HepG2 (cell line): Measurements from ENCODE around the gene NUDT1. TPM values are rescaled to one million over a fixed set of nuclear protein-coding genes. Genes with fewer than 3 reads are reported as not detected.

Experiments
- ATAC-seq: fragments of 200-7000 bp; cut with Tn5 transposase; 3 replicates; pipeline ENCODE4 v1.9.1; 2020; ENCODE audit warnings: mild to moderate bottlenecking, moderate library complexity
- BruUV-seq: library from RNA; stranded (reverse); fragments of 400-500 nt; replicated peaks from 2 replicates; lab custom pipeline; 2021; lab: Mats Ljungman, UMichigan
- CTCF ChIA-PET: fragments of 300-600 bp; formaldehyde crosslinking; extraction: SDS; loops from one replicate; lab custom pipeline; 2021; ENCODE audit warnings: low total read pairs, inconsistent platforms, low intra/inter-chr PET ratio; lab: Yijun Ruan, JAX
- POLR2A ChIA-PET: fragments of 350-600 bp; sonication (Branson Sonifier 250); formaldehyde crosslinking; loops from one replicate; lab custom pipeline; 2020; ENCODE audit warnings: antibody characterized with exemption, inconsistent platforms; lab: Yijun Ruan, JAX
- DNase-seq: peaks from one replicate; pipeline ENCODE4 v3.0.0-alpha.2; 2015; ENCODE audit warnings: low spot score
- FAIRE-seq: peaks from 3 replicates; lab custom pipeline; 2011; peaks lifted over from hg19 to GRCh38; lab: Jason Lieb, UNC
- H2AFZ ChIP-seq: one replicate; pipeline ENCODE4 v1.6.1; 2011; ENCODE audit warnings: low read length, inconsistent platforms
- H3K27ac ChIP-seq: fragments of 300-600 bp; 3 replicates; pipeline ENCODE4 v1.8.0; 2011; ENCODE audit warnings: mixed run types, mild to moderate bottlenecking, mixed read lengths, low read length, inconsistent platforms; ENCODE audit not compliant: insufficient read depth; ENCODE audit errors: extremely low read length
- H3K27me3 ChIP-seq, 2 experiments: fragments of 200-600 bp in 1 of 2; 2 replicates in 1 of 2; 3 replicates in 1 of 2; pipeline versions ENCODE4 v1.6.0 to v1.8.0; 2011; ENCODE audit warnings: low read length in 2 of 2, mild to moderate bottlenecking in 2 of 2, moderate library complexity in 2 of 2, inconsistent platforms in 1 of 2; ENCODE audit not compliant: insufficient read depth in 2 of 2, control insufficient read depth in 1 of 2
- H3K36me3 ChIP-seq, 2 experiments: fragments of 200-600 bp in 1 of 2; replicated peaks in 1 of 2; 2 replicates in 1 of 2; 3 replicates in 1 of 2; pipeline versions ENCODE4 v1.5.1 to v1.8.0; 2011; ENCODE audit warnings: low read length in 2 of 2, inconsistent platforms in 1 of 2; ENCODE audit not compliant: insufficient read depth in 2 of 2, control insufficient read depth in 1 of 2
- H3K4me1 ChIP-seq: 2 replicates; pipeline ENCODE4 v1.5.1; 2012; ENCODE audit warnings: low read length, inconsistent platforms; ENCODE audit not compliant: insufficient read depth
- H3K4me2 ChIP-seq: 2 replicates; pipeline ENCODE4 v1.6.0; 2011; ENCODE audit warnings: low read depth, low read length, inconsistent platforms
- H3K4me3 ChIP-seq, 3 experiments: fragments of 200-600 bp in 1 of 3; sonication (generic), shearing (Covaris generic) in 1 of 3; replicated peaks in 1 of 3; 2 replicates each; pipeline ENCODE4 v1.5.1; 2011 to 2016; ENCODE audit warnings: low read length in 3 of 3, inconsistent platforms in 2 of 3, low read depth in 2 of 3, mild to moderate bottlenecking in 2 of 3, control low read depth in 1 of 3, mixed read lengths in 1 of 3; ENCODE audit not compliant: insufficient read depth in 1 of 3
- H3K79me2 ChIP-seq: one replicate; pipeline ENCODE4 v1.6.1; 2011; ENCODE audit warnings: low read length, inconsistent platforms; ENCODE audit not compliant: insufficient read depth
- H3K9ac ChIP-seq: 2 replicates; pipeline ENCODE4 v1.6.0; 2011; ENCODE audit warnings: mild to moderate bottlenecking, low read depth, low read length, inconsistent platforms; ENCODE audit not compliant: insufficient read depth
- H3K9me3 ChIP-seq: 2 replicates; pipeline ENCODE4 v1.5.1; 2012; ENCODE audit warnings: mild to moderate bottlenecking, low read length
- H4K20me1 ChIP-seq: 2 replicates; pipeline ENCODE4 v1.6.0; 2011; ENCODE audit warnings: inconsistent platforms, mild to moderate bottlenecking, low read length, moderate library complexity; ENCODE audit not compliant: insufficient read depth
- CTCF ChIP-seq: sonication (generic); formaldehyde crosslinking; IDR thresholded peaks from 2 replicates; pipeline ENCODE4 v1.5.0; 2020; ENCODE audit warnings: mild to moderate bottlenecking, missing genetic modification reagents, moderate library complexity
- POGK ChIP-seq: sonication (generic); formaldehyde crosslinking; conservative IDR thresholded peaks from 2 replicates; pipeline ENCODE4 v1.8.0; 2022; ENCODE audit warnings: mild to moderate bottlenecking, moderate library complexity, missing genetic modification reagents
- RARG ChIP-seq: sonication (generic); formaldehyde crosslinking; IDR thresholded peaks from 2 replicates; pipeline ENCODE4 v1.4.0; 2020; ENCODE audit warnings: low read depth, mild to moderate bottlenecking, missing genetic modification reagents
- RFX1 ChIP-seq: fragments of 450-650 bp; IDR thresholded peaks from 2 replicates; pipeline ENCODE4 v1.6.1; 2017
- TCF7 ChIP-seq: sonication (generic); IDR thresholded peaks from 2 replicates; pipeline ENCODE4 v1.6.1; 2016; ENCODE audit warnings: antibody characterized with exemption, low read depth
- WGBS: methylation state at CpG from one replicate; pipeline ENCODE4 v1.1.6; 2017; ENCODE audit warnings: low lambda C conversion rate; 5-methylcytosine and 5-hydroxymethylcytosine counted together
- in situ Hi-C: cut with HindIII; loops from 2 replicates; pipeline ENCODE4 v1.10.0; 2017; ENCODE audit warnings: low pct_unique_long_range_greater_than_20kb; ENCODE audit not compliant: extremely low pct_ligation_motif_present
- intact Hi-C: fragments of 100-400 bp; cut with micrococcal nuclease; formaldehyde crosslinking; loops from one replicate; pipeline ENCODE4 v1.10.0; 2022; ENCODE audit not compliant: unreplicated experiment
- polyA plus RNA-seq, 8 experiments: library from polyadenylated mRNA; depleted of rRNA in 3 of 8; stranded (reverse) in 7 of 8; unstranded in 1 of 8; fragments of >200 nt; fragmentation: Illumina TruSeq in 4 of 8; extraction: Trizol in 4 of 8; gene quantifications; 2 replicates each; pipeline versions ENCODE4 v1.2.1 to v1.2.3, GENCODE V29; 2011 to 2016; ENCODE audit warnings: low read depth in 4 of 8, missing spikeins in 1 of 8, mixed read lengths in 1 of 8; ENCODE audit not compliant: insufficient read depth in 1 of 8
- total RNA-seq, 5 experiments: library from RNA; depleted of rRNA; stranded (reverse); fragments of >200 nt; fragmentation: Illumina TruSeq; extraction: Trizol; gene quantifications; 2 replicates each; pipeline ENCODE4 v1.2.3, GENCODE V29; 2016; ENCODE audit warnings: low read depth in 1 of 5
- TF ChIP-seq, protein P1 (sequence below): sonication (generic); formaldehyde crosslinking; IDR thresholded peaks from 2 replicates; pipeline ENCODE4 v1.8.0; 2022; ENCODE audit warnings: mild to moderate bottlenecking, missing genetic modification reagents

NUDT1 gene
- total and polyA plus RNA-seq, 2 of the 13 experiments (the other 11 are each of a cell fraction or from before 2014, with no cell fraction given): 9.1 to 26.8 TPM

DNA sequence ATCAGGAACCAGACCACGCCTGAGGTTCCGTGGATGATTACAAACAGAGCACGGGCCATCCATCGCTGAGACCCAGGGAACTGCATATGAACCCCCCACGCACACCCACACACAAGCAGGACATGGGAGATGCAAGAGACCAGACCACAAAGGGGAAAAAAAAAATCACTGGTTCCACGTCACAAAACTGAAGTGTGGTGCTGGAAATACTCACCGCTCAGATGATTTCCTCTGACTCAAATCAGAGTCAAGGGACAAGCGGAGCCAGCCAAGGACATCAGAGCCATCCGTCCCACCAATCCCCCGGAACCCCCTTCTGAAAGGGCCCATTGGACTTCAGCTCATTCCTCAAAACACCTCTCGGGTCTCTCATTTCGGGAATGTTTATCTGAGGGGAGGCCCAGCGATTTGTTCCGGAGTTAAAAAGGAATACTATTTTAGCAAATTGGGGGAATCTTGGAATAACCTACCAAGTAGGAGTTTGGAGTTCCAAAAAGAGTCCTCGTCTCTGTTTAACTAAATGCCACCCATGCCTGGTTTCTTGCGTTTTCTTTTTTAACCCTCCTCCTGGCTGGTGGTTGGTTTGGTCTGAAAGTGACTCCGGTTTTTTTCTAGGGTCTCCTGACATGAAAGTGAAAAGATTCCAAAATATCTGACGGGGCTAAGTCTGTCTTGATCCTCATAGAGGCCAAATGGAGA lies 57.3 kb downstream of the NUDT1 start:
- WGBS: 93% methylated on average over 18 of the region's 18 CpGs
- in situ Hi-C loops: no loop called here
- H3K79me2 ChIP-seq: peaks cover 36% of the 10 kb centered on the region
- no peaks in the 10 kb centered on the region for H3K9me3 ChIP-seq
- no TSS peak for BruUV-seq
- TF ChIP-seq TCF7 (no peak), POGK (no peak), RFX1 (no peak), RARG (CRISPR knock-in tag) (no peak), CTCF (no peak)
- TF ChIP-seq, protein P1, sequence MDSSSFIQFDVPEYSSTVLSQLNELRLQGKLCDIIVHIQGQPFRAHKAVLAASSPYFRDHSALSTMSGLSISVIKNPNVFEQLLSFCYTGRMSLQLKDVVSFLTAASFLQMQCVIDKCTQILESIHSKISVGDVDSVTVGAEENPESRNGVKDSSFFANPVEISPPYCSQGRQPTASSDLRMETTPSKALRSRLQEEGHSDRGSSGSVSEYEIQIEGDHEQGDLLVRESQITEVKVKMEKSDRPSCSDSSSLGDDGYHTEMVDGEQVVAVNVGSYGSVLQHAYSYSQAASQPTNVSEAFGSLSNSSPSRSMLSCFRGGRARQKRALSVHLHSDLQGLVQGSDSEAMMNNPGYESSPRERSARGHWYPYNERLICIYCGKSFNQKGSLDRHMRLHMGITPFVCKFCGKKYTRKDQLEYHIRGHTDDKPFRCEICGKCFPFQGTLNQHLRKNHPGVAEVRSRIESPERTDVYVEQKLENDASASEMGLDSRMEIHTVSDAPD (CRISPR knock-in tag): no peak
- ChIA-PET POLR2A (no interaction called here), CTCF (no interaction called here)
- no peak overlapping the region for H3K4me3 ChIP-seq
- H3K36me3 ChIP-seq: no peaks in the 10 kb centered on the region; a peak in 1 of 5 replicates
- no peak overlapping the region for H3K9ac ChIP-seq
- intact Hi-C loops: no loop called here
- H3K4me2 ChIP-seq: no peak overlapping the region
- no peak overlapping the region for H3K27ac ChIP-seq
- no peak overlapping the region for H2AFZ ChIP-seq
- DNase-seq (no peak), FAIRE-seq (no peak), ATAC-seq (no peak)
- H3K27me3 ChIP-seq: no peaks in the 10 kb centered on the region
- H3K4me1 ChIP-seq: peaks cover 16% of the 10 kb centered on the region
- no peaks in the 10 kb centered on the region for H4K20me1 ChIP-seq
